ENCODE measurements around the gene MEP1A.
"Not testable (repeated sequence)": the region's sequence is repeated elsewhere in the genome, so short reads cannot be mapped to it uniquely, and the experiment has no call there.

The MEP1A gene

DNA sequence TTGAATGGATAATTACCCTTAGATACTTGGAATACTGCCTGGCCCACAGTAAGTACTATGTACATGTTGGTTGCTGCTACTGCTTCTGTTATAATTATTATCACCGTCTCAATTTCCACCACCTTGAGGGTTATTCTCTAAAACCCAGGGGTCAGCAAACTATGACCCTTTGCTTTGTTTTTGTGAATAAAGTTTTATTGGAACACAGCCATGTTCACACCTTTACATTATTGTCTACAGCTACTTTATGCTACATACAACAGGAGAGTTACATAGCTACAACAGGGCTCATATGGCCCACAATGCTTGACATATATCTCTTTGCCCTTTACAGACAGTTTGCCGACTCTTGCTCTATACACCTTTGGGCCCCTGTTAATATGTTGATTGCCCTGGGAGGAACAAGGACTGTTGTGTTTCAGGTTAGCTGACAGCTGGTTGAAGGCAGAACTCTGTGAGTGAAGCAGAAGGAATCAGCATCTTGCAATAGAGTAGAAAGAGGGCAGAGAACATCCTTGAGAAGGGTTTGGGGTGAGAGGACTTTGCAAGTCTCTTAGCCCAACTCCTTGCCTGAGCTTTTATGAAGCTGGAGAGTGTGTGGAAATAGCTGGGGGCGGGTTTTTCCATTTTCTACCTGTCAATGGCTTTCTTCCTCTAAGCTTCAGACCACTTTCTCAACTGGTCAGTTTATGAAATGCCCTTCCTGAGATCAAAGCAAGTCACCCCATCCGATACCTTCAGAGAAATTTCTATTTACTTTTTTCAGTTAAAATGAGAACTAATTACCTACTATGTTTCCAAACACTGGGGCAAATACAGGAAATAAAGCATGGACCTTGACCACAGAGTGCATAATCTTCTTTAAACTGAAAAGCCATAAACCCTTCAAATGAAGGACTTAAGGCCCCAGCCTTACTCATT is 3.5 kb upstream of the MEP1A start:
- TF ChIP-seq POLR2A (IDR thresholded peaks at IDR 0.05; ENCODE audit: low read depth, low read length) = no peak
- no peak for DNase-seq (ENCODE audit: insufficient read length, low spot score)
- FAIRE-seq = no peak

DNA sequence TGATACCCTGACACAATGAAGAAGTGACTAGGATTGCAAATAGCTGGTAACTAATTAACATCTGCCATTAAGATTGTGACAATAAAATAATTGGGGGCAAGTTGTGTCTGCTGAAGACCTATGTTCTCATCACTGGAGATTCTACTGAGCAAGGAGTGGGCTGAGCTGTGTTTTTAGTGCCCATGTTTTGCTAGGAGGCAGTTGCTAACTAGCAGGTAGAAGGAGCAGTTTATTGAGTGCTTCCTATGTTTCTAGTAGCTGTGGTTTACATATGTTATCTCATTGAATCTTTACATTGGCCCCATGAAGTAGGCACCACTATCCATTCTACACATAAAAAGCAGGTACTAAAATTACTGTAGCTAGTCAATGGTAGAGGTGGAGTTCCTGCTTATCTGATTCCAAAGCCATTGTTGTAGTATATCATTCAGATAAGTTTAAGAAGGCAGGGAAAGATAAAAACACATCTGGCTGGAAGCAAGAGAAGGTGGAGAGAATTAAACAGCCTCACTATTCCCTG is 2.8 kb upstream of the MEP1A start:
- TF ChIP-seq POLR2A (IDR thresholded peaks at IDR 0.05; ENCODE audit: low read depth, low read length) = no peak
- no peak for DNase-seq (ENCODE audit: insufficient read length, low spot score)
- no peak for FAIRE-seq

DNA sequence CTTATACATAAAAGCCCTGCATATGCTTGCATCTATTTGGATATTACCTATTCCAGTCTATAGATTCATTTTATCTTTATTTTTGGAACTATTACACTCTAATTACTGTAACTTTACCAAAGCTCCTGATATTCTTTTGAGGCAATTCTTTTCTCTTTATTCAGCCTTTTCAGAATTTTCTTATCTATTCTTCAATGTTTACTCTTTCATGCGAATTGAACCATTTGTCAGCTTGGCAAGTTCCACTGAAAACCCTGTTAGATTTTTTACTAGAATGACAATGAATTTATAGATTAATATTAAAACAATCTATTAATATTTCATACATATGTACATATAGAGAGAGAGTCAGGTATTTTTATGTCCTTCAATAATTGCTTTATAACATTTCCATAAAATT is 554 bp upstream of the MEP1A start:
- no peak for FAIRE-seq
- no peak for DNase-seq (ENCODE audit: insufficient read length, low spot score)
- no peak for TF ChIP-seq POLR2A (IDR thresholded peaks at IDR 0.05; ENCODE audit: low read depth, low read length)

DNA sequence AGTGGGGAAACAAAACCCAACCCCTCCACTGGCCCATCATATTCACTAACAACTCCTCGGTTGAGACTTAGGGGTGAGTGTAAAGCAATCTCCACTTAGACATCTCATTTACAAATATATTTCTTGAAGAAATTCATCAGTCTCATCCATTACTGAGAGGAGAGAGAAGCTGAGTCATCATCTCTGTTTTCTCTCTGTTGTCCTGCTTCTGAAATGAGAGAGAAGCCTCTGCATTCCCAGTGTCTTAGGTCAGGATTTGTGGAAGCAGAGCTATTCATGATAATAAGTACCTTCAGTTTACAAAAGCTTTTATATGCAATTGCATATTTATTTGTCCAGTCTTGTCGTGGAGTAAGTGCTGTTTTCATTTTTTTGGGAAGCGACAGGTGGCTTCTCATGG is 879 bp downstream of the MEP1A start:
- no peak for FAIRE-seq
- TF ChIP-seq POLR2A (IDR thresholded peaks at IDR 0.05; ENCODE audit: low read depth, low read length) = no peak
- DNase-seq (ENCODE audit: insufficient read length, low spot score) = no peak

DNA sequence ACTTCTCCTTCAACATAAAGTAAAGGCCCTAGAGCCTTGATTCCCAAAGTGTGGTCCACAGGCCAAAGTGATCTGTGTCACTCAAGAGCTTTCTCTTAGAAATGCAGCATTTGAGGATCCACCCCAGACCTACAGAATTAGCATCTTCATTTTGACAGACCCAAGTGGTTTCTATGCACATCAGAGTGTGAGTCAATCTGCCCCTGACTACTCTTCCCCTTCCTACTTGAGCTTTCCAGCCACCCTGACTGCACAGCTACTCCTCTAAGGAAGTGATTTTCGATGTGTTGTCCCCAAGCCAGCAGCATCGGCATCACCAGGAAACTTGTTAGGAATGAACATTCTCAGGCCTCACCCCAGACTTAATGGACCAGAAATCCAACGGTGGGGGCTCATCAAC is 2.6 kb downstream of the MEP1A start:
- FAIRE-seq (no peak), DNase-seq (ENCODE audit: insufficient read length, low spot score) (no peak)
- TF ChIP-seq POLR2A (IDR thresholded peaks at IDR 0.05; ENCODE audit: low read depth, low read length) = no peak

DNA sequence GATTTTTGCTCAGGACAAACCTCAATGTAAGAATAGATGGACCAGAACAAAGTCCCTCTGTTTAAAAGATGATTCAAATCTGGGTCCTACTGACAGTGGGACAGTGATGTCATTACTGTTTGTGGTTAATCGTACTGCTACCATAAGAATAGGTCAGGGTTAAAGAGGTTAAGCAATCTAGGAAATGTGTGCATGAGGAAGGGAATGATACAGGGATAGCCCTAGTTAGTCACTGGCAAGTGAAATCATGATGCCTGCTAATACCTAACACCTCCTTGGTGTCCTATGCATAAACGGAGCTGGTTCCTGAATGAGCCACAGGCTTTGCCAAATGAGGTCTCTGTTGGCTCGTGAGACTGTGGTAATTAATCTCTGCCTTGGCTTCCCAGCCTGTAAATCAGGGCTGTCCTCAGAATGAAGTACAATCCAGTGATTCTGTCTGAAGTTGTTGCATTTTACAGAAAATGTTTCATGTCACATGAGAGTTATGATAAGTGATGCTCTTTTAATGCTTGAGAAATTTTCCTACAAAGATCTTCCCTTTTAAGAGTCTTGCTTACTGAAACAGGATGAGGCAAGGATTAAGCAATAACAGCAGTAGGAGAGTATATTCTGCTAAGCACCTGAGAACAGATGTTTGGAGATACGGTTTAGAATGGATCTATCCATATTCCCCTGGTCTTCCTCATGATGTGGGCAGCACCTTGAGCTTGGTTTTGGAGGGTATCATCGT is 3.8 kb downstream of the MEP1A start:
- no peak for TF ChIP-seq POLR2A (IDR thresholded peaks at IDR 0.05; ENCODE audit: low read depth, low read length)
- no peak for DNase-seq (ENCODE audit: insufficient read length, low spot score)
- FAIRE-seq = no peak

DNA sequence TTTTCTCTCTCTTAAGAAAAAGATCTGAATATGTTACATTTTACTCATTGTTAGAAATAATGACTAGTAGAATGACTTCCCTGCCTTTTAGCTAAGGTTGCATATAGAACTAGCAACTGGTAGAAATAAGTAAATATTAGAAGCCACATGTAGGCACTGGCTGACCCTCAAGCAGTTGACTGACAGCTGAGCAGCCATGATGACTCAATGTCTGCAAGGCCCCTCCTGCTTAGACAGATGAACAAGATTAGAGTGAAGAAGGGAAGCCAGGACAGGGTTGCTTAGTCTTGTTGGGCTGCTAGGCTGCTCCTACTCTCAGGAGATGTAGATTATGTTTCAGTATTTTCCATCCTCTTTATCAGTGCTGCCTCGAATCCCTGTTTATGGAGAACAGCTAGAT is 6.5 kb downstream of the MEP1A start:
- no peak for TF ChIP-seq POLR2A (IDR thresholded peaks at IDR 0.05; ENCODE audit: low read depth, low read length)
- FAIRE-seq = no peak
- no peak for DNase-seq (ENCODE audit: insufficient read length, low spot score)

DNA sequence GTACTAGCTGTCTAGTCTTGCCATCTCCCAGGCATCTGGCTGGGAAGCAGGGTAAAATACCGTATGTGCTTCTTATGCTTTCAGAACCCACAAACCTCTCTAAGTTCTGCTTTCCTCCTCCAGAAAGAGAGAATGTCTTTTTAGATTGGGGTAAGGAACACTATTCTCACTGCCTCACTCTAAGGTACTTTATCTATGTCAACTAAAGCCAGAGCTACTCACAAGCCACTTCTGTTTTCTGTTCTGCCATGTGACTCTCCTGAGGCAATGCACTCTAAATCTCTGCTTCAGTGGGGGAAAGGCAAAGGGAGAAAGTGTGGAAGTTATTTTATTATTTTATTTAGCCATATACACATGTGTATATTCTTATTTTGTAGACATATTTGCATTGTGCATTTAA is 15.6 kb downstream of the MEP1A start:
- DNase-seq (ENCODE audit: insufficient read length, low spot score) (no peak), FAIRE-seq (no peak)
- no peak for TF ChIP-seq POLR2A (IDR thresholded peaks at IDR 0.05; ENCODE audit: low read depth, low read length)

DNA sequence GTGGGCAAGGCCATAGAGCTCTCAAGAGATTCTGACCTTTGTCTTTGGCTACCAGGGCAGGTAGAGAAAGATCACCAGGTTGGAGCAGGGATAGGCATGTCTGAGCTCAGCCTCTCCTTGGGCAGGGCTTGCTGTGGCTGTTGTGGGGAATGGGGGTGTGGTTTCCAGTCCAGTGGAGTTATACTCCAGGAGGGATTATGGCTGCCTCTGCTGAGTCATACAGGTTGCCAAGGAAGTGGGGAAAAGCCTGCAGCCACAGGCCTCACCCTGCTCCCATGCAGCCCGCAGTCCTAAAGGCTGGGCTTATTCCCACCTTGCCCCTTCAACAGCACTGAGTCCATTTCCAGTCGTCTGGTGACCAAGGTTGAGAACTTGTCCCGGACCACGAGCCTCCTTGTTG is 21.9 kb downstream of the MEP1A start:
- no peak for TF ChIP-seq POLR2A (IDR thresholded peaks at IDR 0.05; ENCODE audit: low read depth, low read length)
- FAIRE-seq = no peak
- DNase-seq (ENCODE audit: insufficient read length, low spot score) = no peak

DNA sequence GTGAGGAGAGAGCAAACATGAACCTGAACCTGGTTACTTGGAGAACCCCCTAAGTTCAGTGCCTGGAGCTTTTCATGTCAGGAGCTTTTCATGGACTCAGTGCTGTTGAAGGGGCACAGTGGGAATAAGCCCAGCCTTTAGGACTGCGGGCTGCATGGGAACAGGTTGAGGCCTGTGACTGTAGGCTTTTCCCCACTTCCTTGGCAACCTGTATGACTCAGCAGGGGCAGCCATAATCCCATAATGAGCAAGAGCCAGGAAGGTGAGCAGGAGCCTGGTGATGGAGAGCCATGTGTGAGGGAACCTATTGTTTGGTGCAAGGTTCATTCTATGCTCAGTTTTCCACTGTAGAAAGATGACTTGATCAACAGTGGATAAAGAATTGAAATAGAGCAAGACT is 23.4 kb downstream of the MEP1A start:
- no peak for TF ChIP-seq POLR2A (IDR thresholded peaks at IDR 0.05; ENCODE audit: low read depth, low read length)
- FAIRE-seq (no peak), DNase-seq (ENCODE audit: insufficient read length, low spot score) (no peak)

DNA sequence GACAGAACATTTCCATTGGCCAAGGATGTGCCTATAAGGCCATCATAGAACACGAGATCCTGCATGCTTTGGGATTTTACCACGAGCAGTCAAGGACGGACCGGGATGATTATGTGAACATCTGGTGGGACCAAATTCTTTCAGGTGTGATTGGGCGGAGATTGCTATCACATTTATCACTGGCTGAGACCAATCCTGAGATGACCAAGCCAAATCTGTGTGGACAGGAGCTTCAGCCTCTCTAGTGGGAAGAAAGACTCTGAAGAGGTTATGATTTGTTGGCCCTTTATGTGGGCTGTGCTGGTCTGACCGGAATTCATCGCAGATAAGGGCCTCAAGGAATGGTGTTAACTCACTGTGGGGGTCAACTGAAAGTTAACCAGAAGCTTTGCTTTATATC is 26.4 kb downstream of the MEP1A start:
- DNase-seq (ENCODE audit: insufficient read length, low spot score) (no peak), FAIRE-seq (no peak)
- no peak for TF ChIP-seq POLR2A (IDR thresholded peaks at IDR 0.05; ENCODE audit: low read depth, low read length)

DNA sequence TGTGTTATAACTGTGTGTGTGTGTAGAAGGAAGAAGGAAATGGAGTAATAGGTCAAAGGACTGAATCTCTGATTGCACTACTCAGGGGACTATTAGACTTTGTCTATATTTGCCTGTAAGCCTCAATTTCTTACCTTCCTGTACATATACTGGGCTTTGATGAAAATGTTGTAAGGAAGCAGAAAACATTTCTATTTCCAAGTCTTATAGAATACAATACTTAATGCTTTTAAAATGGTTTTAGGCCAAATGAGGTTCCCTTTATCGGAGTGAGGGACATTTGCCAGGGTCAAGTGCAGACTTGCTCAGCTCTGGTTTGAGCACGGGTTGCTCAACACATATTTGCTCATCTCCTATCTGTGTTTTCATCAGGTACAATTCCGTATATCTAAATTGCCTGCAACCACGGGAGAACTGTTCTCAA is 28.3 kb downstream of the MEP1A start:
- TF ChIP-seq POLR2A (IDR thresholded peaks at IDR 0.05; ENCODE audit: low read depth, low read length) = no peak
- no peak for DNase-seq (ENCODE audit: insufficient read length, low spot score)
- no peak for FAIRE-seq

DNA sequence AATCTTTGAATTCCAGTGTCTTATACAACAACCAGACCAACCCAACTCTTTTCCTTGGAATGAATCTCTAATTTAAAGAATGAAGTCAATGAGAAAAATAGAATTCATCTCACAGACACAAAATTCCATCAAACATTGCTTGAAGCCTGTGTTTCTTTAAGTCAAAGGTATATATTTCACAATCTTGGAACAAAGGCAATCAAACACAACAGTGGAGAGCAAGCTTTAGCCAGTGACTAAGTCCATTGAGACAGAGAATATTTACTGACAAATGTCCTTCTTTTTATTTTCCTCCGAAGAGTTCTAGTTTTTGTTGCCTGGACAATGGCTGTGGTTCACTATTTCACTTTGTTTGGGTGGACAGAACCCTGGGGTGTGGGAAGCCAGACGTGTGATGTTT is 35.8 kb downstream of the MEP1A start:
- no peak for TF ChIP-seq POLR2A (IDR thresholded peaks at IDR 0.05; ENCODE audit: low read depth, low read length)
- FAIRE-seq (no peak), DNase-seq (ENCODE audit: insufficient read length, low spot score) (no peak)

DNA sequence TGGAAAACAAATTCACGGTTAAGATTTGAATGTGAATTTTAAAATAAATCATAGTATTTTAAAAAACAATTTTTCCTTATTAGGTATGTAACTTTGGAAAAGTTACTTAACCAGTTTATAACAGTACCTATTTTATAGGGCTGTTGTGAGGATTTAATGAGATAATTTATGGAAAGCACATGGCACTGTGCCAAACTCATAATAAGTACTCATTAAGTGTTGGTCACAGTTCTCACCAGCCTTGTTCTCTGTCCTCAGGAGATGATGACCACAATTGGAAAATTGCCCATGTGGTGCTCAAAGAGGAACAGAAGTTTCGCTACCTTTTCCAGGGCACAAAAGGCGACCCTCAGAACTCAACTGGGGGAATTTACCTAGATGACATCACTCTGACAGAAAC is 39.6 kb downstream of the MEP1A start:
- no peak for TF ChIP-seq POLR2A (IDR thresholded peaks at IDR 0.05; ENCODE audit: low read depth, low read length)
- no peak for DNase-seq (ENCODE audit: insufficient read length, low spot score)
- no peak for FAIRE-seq

DNA sequence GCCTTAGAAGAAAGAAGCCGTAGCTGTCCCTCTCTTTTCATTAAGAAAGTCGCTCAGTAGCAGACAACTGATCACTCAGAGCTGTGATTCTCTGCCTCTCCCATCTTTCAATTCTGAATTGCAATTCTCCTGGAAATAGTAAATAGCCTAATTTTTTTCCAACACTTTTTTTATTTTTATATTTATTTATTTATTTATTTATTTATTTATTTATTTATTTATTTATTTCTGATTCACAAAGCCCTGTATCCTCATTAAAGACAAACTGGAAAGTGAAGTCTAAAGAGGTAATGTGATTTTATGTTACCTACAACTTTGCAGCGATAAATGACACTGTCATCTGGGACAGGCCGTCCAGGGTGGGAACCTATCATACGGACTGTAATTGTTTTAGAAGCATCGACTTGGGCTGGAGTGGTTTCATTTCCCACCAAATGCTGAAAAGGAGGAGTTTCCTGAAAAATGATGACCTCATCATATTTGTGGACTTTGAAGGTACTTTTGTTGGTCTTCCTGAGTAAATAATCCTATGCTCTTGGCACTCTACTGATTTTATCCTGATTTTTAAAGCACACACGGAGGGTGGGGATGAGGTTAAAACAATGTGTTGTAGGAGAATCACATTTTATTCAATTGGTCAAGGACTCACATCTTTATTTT is 41.2 kb downstream of the MEP1A start:
- not testable (repeated sequence) for FAIRE-seq; DNase-seq (ENCODE audit: insufficient read length, low spot score)

DNA sequence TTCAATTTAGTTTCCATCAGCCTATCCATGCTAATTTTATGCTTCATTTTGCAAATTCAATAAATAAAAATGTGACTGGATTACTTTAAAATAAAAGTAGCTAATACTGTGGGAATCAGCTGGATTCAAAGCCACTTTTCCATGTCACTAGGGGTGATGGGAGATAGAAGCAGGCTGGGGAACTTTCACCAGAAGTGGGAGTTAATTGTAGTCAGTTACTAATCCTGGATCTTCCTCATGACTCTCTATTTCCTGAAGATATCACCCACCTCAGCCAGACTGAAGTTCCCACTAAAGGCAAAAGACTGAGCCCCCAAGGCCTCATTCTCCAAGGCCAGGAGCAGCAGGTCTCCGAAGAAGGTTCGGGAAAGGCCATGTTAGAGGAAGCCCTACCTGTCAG is 41.8 kb downstream of the MEP1A start:
- DNase-seq (ENCODE audit: insufficient read length, low spot score); FAIRE-seq: not testable (repeated sequence)
